Fibroblast of lung (primary cell): ENCODE results near the gene CLEC16A. TPM values are rescaled to one million over a fixed set of nuclear protein-coding genes. Genes with fewer than 3 reads are reported as not detected.

Experiments
- DNase-seq, 2 donors: peaks; one replicate each; pipeline versions ENCODE4 v3.0.0 to v3.0.0-alpha.2; 2010; ENCODE audit warnings: low read depth in 2 of 2
- H2AFZ ChIP-seq: 2 replicates; pipeline ENCODE4 v1.5.1; 2012; ENCODE audit warnings: low read length, control low read depth, inconsistent platforms
- H3K27ac ChIP-seq: 2 replicates; pipeline ENCODE4 v1.5.1; 2011; ENCODE audit warnings: low read length, control low read depth; ENCODE audit not compliant: insufficient read depth
- H3K27me3 ChIP-seq: 2 replicates; pipeline ENCODE4 v1.5.1; 2011; ENCODE audit warnings: mild to moderate bottlenecking, low read length; ENCODE audit not compliant: control insufficient read depth, insufficient read depth
- H3K36me3 ChIP-seq: 2 replicates; pipeline ENCODE4 v1.5.1; 2011; ENCODE audit warnings: low read length; ENCODE audit not compliant: control insufficient read depth, insufficient read depth
- H3K4me1 ChIP-seq: 2 replicates; pipeline ENCODE4 v1.5.1; 2011; ENCODE audit warnings: low read length; ENCODE audit not compliant: control insufficient read depth, insufficient read depth; ENCODE audit errors: extremely low read depth
- H3K4me2 ChIP-seq: 2 replicates; pipeline ENCODE4 v1.5.1; 2011; ENCODE audit warnings: low read length, control low read depth; ENCODE audit not compliant: insufficient read depth; ENCODE audit errors: extremely low read depth
- H3K4me3 ChIP-seq, 4 experiments: fragments of 200-600 bp in 1 of 4; sonication (generic) in 1 of 4; replicated peaks in 1 of 4; 2 replicates each; pipeline ENCODE4 v1.5.1; 2011 to 2016; ENCODE audit warnings: low read length in 4 of 4, low read depth in 3 of 4, mild to moderate bottlenecking in 3 of 4, control low read depth in 2 of 4, inconsistent platforms in 1 of 4, mixed read lengths in 1 of 4; ENCODE audit not compliant: insufficient read depth in 1 of 4; ENCODE audit errors: control extremely low read depth in 1 of 4
- H3K79me2 ChIP-seq: 2 replicates; pipeline ENCODE4 v1.5.1; 2012; ENCODE audit warnings: mild to moderate bottlenecking, low read length, inconsistent platforms; ENCODE audit not compliant: control insufficient read depth, insufficient read depth
- H3K9ac ChIP-seq: 2 replicates; pipeline ENCODE4 v1.5.1; 2011; ENCODE audit warnings: mild to moderate bottlenecking, low read length, control low read depth; ENCODE audit not compliant: insufficient read depth
- H3K9me3 ChIP-seq: 2 replicates; pipeline ENCODE4 v1.5.1; 2012; ENCODE audit warnings: low read depth, low read length; ENCODE audit not compliant: control insufficient read depth, insufficient read depth
- H4K20me1 ChIP-seq: 2 replicates; pipeline ENCODE4 v1.5.1; 2011; ENCODE audit warnings: low read length; ENCODE audit not compliant: control insufficient read depth, insufficient read depth; ENCODE audit errors: extremely low read depth
- CTCF ChIP-seq, 2 donors: IDR thresholded peaks in 1 of 2; conservative IDR thresholded peaks in 1 of 2; 1 replicate in 1 of 2; 2 replicates in 1 of 2; pipeline ENCODE4 v1.5.1; 2011 to 2012; ENCODE audit warnings: low read length in 2 of 2, control low read depth in 1 of 2, inconsistent platforms in 1 of 2, low read depth in 1 of 2, mild to moderate bottlenecking in 1 of 2
- EZH2 ChIP-seq: IDR thresholded peaks from 2 replicates; pipeline ENCODE4 v1.5.1; 2012; ENCODE audit warnings: low read length, control low read depth, mild to moderate bottlenecking; ENCODE audit errors: missing control alignments
- polyA plus RNA-seq, 2 donors: library from polyadenylated mRNA; depleted of rRNA in 1 of 2; stranded (reverse) in 1 of 2; unstranded in 1 of 2; fragments of >200 nt; gene quantifications; 2 replicates each; pipeline ENCODE4 v1.2.1, GENCODE V29; 2011 to 2012; ENCODE audit warnings: missing spikeins in 1 of 2
- total RNA-seq: library from RNA; depleted of rRNA; stranded (reverse); fragments of >200 nt; gene quantifications from 2 replicates; pipeline ENCODE4 v1.2.1, GENCODE V29; 2014

Gene CLEC16A
- total and polyA plus RNA-seq, 2 donors (not counting 1 experiment from before 2014, with no cell fraction given): 9.1 to 22.0 TPM

DNA sequence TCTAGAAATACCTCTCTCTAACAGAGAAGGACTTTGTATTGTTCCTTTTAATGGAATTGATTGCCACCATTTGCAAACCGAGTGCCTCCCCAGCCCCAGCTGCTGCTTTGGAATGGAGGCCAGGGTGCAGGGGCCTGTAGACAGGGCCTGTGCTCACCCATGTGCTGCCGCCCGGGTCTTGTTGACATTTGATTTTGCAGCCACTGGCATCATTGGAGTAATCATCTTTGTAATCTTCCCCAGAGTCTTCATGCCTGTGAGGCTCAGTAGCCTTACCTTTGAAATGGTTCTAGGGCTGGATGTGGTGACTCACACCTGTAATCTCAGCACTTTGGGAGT, 119.8 kb downstream of the CLEC16A start:
- Histone ChIP-seq H3K4me3 (no peak overlapping the region), H3K9ac (no peak overlapping the region), H3K79me2 (no peaks in the 10 kb centered on the region), H3K4me2 (no peak overlapping the region), H3K4me1 (no peaks in the 10 kb centered on the region), H3K9me3 (no peaks in the 10 kb centered on the region), H3K27ac (no peak overlapping the region), H3K27me3 (no peaks in the 10 kb centered on the region), H4K20me1 (no peaks in the 10 kb centered on the region), H2AFZ (no peak overlapping the region), H3K36me3 (peaks cover 5% of the 10 kb centered on the region)
- no peak for DNase-seq
- TF ChIP-seq CTCF (conservative IDR thresholded peaks at IDR 0.05 in 1 of 2, IDR thresholded peaks at IDR 0.05 in 1 of 2; ENCODE audit: low read depth in 1 of 2, low read length in 2 of 2): no peak
- TF ChIP-seq EZH2: no peak

DNA sequence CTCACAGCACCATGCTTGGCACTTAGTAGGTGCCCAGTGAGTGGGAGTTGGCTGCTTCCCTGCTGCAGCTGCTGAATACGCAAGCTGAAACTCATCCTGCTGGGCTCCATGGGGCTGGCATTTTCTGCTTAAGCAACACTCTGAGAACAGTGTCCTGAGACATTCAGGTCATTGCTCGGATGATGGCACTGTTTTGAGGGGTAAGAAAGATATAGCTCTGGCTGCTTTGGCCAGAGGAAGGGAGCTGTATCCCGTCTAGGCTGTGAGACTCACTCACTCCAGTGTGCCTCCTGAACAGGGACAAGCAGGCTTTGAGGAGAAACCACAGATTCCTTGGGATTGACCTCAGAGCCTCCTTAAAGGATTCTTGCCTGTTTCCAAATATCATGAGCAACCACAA, 120.5 kb downstream of the CLEC16A start:
- no peak for DNase-seq
- TF ChIP-seq EZH2 (no peak), CTCF (conservative IDR thresholded peaks at IDR 0.05 in 1 of 2, IDR thresholded peaks at IDR 0.05 in 1 of 2; ENCODE audit: low read depth in 1 of 2, low read length in 2 of 2) (no peak)
- H3K4me2 ChIP-seq: no peak overlapping the region

GRCh38 chr16:11066261-11066870, 122.0 kb downstream of the CLEC16A start:
- peak in 1 of 2 donors; percentile 50 for DNase-seq
- H3K4me2 ChIP-seq: no peak overlapping the region
- H3K9me3 ChIP-seq: no peaks in the 10 kb centered on the region
- no peaks in the 10 kb centered on the region for H4K20me1 ChIP-seq
- TF ChIP-seq CTCF (conservative IDR thresholded peaks at IDR 0.05 in 1 of 2, IDR thresholded peaks at IDR 0.05 in 1 of 2; ENCODE audit: low read depth in 1 of 2, low read length in 2 of 2) (no peak), EZH2 (no peak)
- H3K9ac ChIP-seq: no peak overlapping the region
- H3K27ac ChIP-seq: no peak overlapping the region
- no peaks in the 10 kb centered on the region for H3K4me1 ChIP-seq
- no peak overlapping the region for H3K4me3 ChIP-seq
- H3K79me2 ChIP-seq: no peaks in the 10 kb centered on the region
- H3K36me3 ChIP-seq: peaks cover 4% of the 10 kb centered on the region
- no peak overlapping the region for H2AFZ ChIP-seq
- no peaks in the 10 kb centered on the region for H3K27me3 ChIP-seq

More for the DNA sequence above, 120.5 kb downstream of the CLEC16A start:
- H3K4me1 ChIP-seq: no peaks in the 10 kb centered on the region
- H2AFZ ChIP-seq: no peak overlapping the region
- H4K20me1 ChIP-seq: no peaks in the 10 kb centered on the region
- no peaks in the 10 kb centered on the region for H3K9me3 ChIP-seq
- H3K4me3 ChIP-seq: no peak overlapping the region
- no peak overlapping the region for H3K9ac ChIP-seq
- no peaks in the 10 kb centered on the region for H3K79me2 ChIP-seq
- H3K27me3 ChIP-seq: no peaks in the 10 kb centered on the region
- peaks cover 5% of the 10 kb centered on the region for H3K36me3 ChIP-seq
- no peak overlapping the region for H3K27ac ChIP-seq
